Caco-2 (cell line): ENCODE results near the gene GNA14. TPM values are rescaled to one million over a fixed set of nuclear protein-coding genes. Genes with fewer than 3 reads are reported as not detected.

Experiments used
- BruUV-seq: library from RNA; stranded (reverse); fragments of 400-500 nt; replicated peaks from 2 replicates; lab custom pipeline; 2021; lab: Mats Ljungman, UMichigan
- CTCF ChIA-PET: fragments of 300-600 bp; sonication (Branson Sonifier 250); formaldehyde crosslinking; loops from one replicate; lab custom pipeline; 2022; ENCODE audit warnings: antibody characterized with exemption; lab: Charles Lee
- POLR2A ChIA-PET: fragments of 300-600 bp; sonication (Branson Sonifier 250); formaldehyde crosslinking; loops from one replicate; lab custom pipeline; 2022; ENCODE audit warnings: antibody characterized with exemption; lab: Charles Lee
- DNase-seq, 2 experiments: peaks; one replicate each; pipeline versions ENCODE4 v3.0.0 to v3.0.0-alpha.2; 2020 to 2022
- H3K27me3 ChIP-seq: replicated peaks from 2 replicates; pipeline ENCODE4 v1.6.0; 2011; ENCODE audit warnings: low read length; ENCODE audit not compliant: control insufficient read depth, insufficient read depth
- H3K36me3 ChIP-seq: 2 replicates; pipeline ENCODE4 v1.5.1; 2011; ENCODE audit warnings: low read length; ENCODE audit not compliant: control insufficient read depth, insufficient read depth
- H3K4me1 ChIP-seq: fragments of 250-450 bp; sonication (Bioruptor Pico); 2 replicates; pipeline ENCODE4 v1.5.1; 2020; ENCODE audit warnings: mild to moderate bottlenecking
- H3K4me3 ChIP-seq: 2 replicates; pipeline ENCODE4 v1.5.1; 2011; ENCODE audit warnings: low read depth, mild to moderate bottlenecking, control low read depth, low read length
- H3K9me3 ChIP-seq: fragments of 250-450 bp; sonication (Bioruptor Pico); 2 replicates; pipeline ENCODE4 v1.5.1; 2020; ENCODE audit warnings: mild to moderate bottlenecking, moderate library complexity
- H3K27ac Mint-ChIP-seq: one replicate; pipeline ENCODE4 v1.8.0; 2022; ENCODE audit warnings: mixed read lengths; ENCODE audit not compliant: unreplicated experiment
- H3K27me3 Mint-ChIP-seq: one replicate; pipeline ENCODE4 v1.8.0; 2022; ENCODE audit warnings: mixed read lengths; ENCODE audit not compliant: insufficient read depth, unreplicated experiment
- H3K36me3 Mint-ChIP-seq: one replicate; pipeline ENCODE4 v1.8.0; 2022; ENCODE audit warnings: mild to moderate bottlenecking, mixed read lengths; ENCODE audit not compliant: insufficient read depth, unreplicated experiment
- H3K4me1 Mint-ChIP-seq: one replicate; pipeline ENCODE4 v1.8.0; 2022; ENCODE audit warnings: low read depth, mixed read lengths; ENCODE audit not compliant: unreplicated experiment
- H3K4me3 Mint-ChIP-seq: one replicate; pipeline ENCODE4 v1.8.0; 2022; ENCODE audit warnings: mild to moderate bottlenecking, moderate library complexity, mixed read lengths; ENCODE audit not compliant: unreplicated experiment
- H3K9me3 Mint-ChIP-seq: one replicate; pipeline ENCODE4 v1.8.0; 2022; ENCODE audit warnings: mixed read lengths; ENCODE audit not compliant: unreplicated experiment
- CTCF ChIP-seq, 2 experiments: fragments of 200-600 bp in 1 of 2; IDR thresholded peaks; 1 replicate in 1 of 2; 2 replicates in 1 of 2; pipeline versions ENCODE4 v1.5.1 to v1.8.0; 2011 to 2022; ENCODE audit warnings: antibody characterized with exemption in 1 of 2, control low read depth in 1 of 2, inconsistent platforms in 1 of 2, low read depth in 1 of 2, low read length in 1 of 2, mild to moderate bottlenecking in 1 of 2, moderate library complexity in 1 of 2; ENCODE audit not compliant: insufficient read depth in 1 of 2, severe bottlenecking in 1 of 2, unreplicated experiment in 1 of 2
- intact Hi-C: fragments of 100-400 bp; cut with micrococcal nuclease; formaldehyde crosslinking; loops from one replicate; pipeline ENCODE4 v1.10.0; 2022; ENCODE audit not compliant: unreplicated experiment
- total RNA-seq: library from RNA; stranded (reverse); gene quantifications from 2 replicates; pipeline ENCODE4 v1.2.3, GENCODE V29; 2022

The GNA14 gene
- total RNA-seq, 1 experiment from 2014 or later: not detected

- Mint-ChIP-seq H3K9me3 (no peaks in the 10 kb centered on the region), H3K27ac (no peak overlapping the region), H3K27me3 (no peaks in the 10 kb centered on the region), H3K4me1 (no peaks in the 10 kb centered on the region), H3K4me3 (no peak overlapping the region), H3K36me3 (peaks cover 7% of the 10 kb centered on the region)
- ChIA-PET CTCF (no interaction called here), POLR2A (no interaction called here)
- BruUV-seq: no TSS peak
- intact Hi-C loops: loop anchor here (10.0 kb wide), 1 partner anchor 292 kb away; no protein-coding TSS in a partner anchor
- no peak overlapping the region for H3K4me3 ChIP-seq
- H3K36me3 ChIP-seq: no peaks in the 10 kb centered on the region
- H3K9me3 ChIP-seq: no peaks in the 10 kb centered on the region
- TF ChIP-seq CTCF (IDR thresholded peaks at IDR 0.05; ENCODE audit: insufficient read depth in 1 of 2, low read depth in 1 of 2, low read length in 1 of 2, severe bottlenecking in 1 of 2, unreplicated experiment in 1 of 2): no peak
- H3K27me3 ChIP-seq: no peaks in the 10 kb centered on the region
- no peak for DNase-seq
- H3K4me1 ChIP-seq: no peaks in the 10 kb centered on the region
These were observed 185.0 kb downstream of the GNA14 start for GRCh38 chr9:77463151-77463550.

- POLR2A ChIA-PET: no interaction called here
- no peaks in the 10 kb centered on the region for H3K4me1 ChIP-seq
These were observed 186.1 kb downstream of the GNA14 start for GRCh38 chr9:77462066-77462465.

DNA sequence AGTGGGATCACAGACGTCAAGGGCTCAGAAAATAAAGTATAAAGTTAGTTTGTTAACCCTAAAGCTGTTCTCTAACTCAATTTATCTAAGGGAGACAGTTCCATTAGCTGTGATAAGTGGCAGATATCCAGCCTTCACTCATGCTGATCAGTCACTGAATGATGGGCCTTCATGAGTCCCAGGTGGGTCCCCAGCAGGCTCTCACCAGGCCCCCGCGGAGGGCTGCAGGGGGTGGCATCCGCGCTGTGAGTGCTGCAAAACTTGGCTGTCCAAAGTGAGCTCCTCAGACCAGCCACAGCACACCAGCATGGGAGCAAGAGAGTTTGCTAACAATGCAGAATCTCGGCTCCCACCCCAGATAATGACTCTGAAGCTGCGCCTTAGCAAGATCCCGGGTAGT, 187.2 kb downstream of the GNA14 start:
- Mint-ChIP-seq H3K27ac (no peak overlapping the region), H3K4me3 (no peak overlapping the region), H3K9me3 (no peaks in the 10 kb centered on the region), H3K27me3 (no peaks in the 10 kb centered on the region), H3K4me1 (no peaks in the 10 kb centered on the region), H3K36me3 (peaks cover 7% of the 10 kb centered on the region)
- ChIA-PET POLR2A (no interaction called here), CTCF (no interaction called here)
- Histone ChIP-seq H3K4me1 (no peaks in the 10 kb centered on the region), H3K9me3 (no peaks in the 10 kb centered on the region), H3K4me3 (no peak overlapping the region), H3K27me3 (no peaks in the 10 kb centered on the region), H3K36me3 (no peaks in the 10 kb centered on the region)
- TF ChIP-seq CTCF (IDR thresholded peaks at IDR 0.05; ENCODE audit: insufficient read depth in 1 of 2, low read depth in 1 of 2, low read length in 1 of 2, severe bottlenecking in 1 of 2, unreplicated experiment in 1 of 2): no peak
- no TSS peak for BruUV-seq
- no peak for DNase-seq
- intact Hi-C loops: loop anchor here (10.0 kb wide), 1 partner anchor 294 kb away; no protein-coding TSS in a partner anchor

More at GRCh38 chr9:77462066-77462465, 186.1 kb downstream of the GNA14 start:
- Histone ChIP-seq H3K9me3 (no peaks in the 10 kb centered on the region), H3K4me3 (no peak overlapping the region), H3K36me3 (no peaks in the 10 kb centered on the region), H3K27me3 (no peaks in the 10 kb centered on the region)
- Mint-ChIP-seq H3K4me3 (no peak overlapping the region), H3K27me3 (no peaks in the 10 kb centered on the region), H3K4me1 (no peaks in the 10 kb centered on the region), H3K36me3 (peaks cover 7% of the 10 kb centered on the region), H3K9me3 (no peaks in the 10 kb centered on the region), H3K27ac (no peak overlapping the region)
- intact Hi-C loops: loop anchor here (10.0 kb wide), 1 partner anchor 293 kb away; no protein-coding TSS in a partner anchor
- BruUV-seq: no TSS peak
- DNase-seq: no peak
- CTCF ChIA-PET: no interaction called here
- TF ChIP-seq CTCF (IDR thresholded peaks at IDR 0.05; ENCODE audit: insufficient read depth in 1 of 2, low read depth in 1 of 2, low read length in 1 of 2, severe bottlenecking in 1 of 2, unreplicated experiment in 1 of 2): no peak
